ENCODE results near the gene ZBTB45.
"Not testable (repeated sequence)": the region's sequence is repeated elsewhere in the genome, so short reads cannot be mapped to it uniquely, and the experiment has no call there.

Gene ZBTB45

GRCh38 chr19:58509731-58510083 is 9.9 kb downstream of the ZBTB45 start:
- no peak for DNase-seq

DNA sequence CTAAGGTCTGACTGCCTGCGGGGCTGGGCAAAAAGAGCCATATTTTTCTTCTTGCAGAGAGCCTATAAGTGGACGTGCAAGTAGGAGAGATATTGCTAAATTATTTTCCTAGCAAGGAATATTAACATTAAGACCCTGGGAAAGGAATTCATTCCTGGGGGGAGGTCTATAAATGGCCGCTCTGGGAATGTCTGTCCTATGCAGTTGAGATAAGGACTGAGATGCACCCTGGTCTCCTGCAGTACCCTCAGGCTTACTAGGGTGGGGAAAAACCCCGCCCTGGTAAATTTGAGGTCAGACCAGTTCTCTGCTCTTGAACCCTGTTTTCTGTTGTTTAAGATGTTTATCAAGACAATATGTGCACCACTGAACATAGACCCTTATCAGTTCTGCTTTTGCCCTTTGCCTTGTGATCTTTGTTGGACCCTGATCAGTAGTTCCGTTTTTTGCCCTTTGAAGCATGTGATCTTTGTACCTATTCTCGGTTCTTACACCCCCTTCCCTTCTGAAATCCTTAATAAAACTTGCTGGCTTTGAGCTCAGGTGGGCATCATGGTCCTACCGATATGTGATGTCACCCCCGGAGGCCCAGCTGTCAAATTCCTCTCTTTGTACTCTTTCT is 11.9 kb downstream of the ZBTB45 start:
- DNase-seq: not testable (repeated sequence)

- DNase-seq: no peak
These were observed 19.4 kb downstream of the ZBTB45 start for GRCh38 chr19:58500242-58500641.

- DNase-seq: peak; percentile 97
These were observed 20.3 kb downstream of the ZBTB45 start for GRCh38 chr19:58499021-58499927.

GRCh38 chr19:58498316-58499020 is 21.1 kb downstream of the ZBTB45 start:
- no peak for DNase-seq

- DNase-seq: no peak
These were observed 21.9 kb downstream of the ZBTB45 start for GRCh38 chr19:58497634-58498170.

DNA sequence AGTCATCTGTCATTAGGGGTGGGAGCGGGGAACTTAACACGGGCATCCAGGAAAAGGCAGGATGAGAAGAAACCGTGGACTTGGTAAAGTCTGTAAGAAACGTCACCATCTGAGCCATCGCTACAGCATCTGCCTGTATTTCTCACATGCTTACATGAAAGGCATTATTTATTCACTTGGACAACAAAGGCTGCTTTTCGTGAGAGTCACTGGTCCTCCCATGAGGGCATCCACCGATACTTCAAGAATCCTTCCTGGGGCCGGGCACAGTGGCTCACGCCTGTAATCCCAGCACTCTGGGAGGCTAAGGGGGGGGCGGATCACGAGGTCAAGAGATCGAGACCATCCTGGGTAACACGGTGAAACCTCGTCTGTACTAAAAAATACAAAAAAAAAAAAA is 27.3 kb downstream of the ZBTB45 start:
- DNase-seq: no peak

- no peak for DNase-seq
These were observed 28.2 kb downstream of the ZBTB45 start for GRCh38 chr19:58491393-58491792.

- not testable (repeated sequence) for DNase-seq
These were observed 35.3 kb downstream of the ZBTB45 start for GRCh38 chr19:58484349-58484748.

DNA sequence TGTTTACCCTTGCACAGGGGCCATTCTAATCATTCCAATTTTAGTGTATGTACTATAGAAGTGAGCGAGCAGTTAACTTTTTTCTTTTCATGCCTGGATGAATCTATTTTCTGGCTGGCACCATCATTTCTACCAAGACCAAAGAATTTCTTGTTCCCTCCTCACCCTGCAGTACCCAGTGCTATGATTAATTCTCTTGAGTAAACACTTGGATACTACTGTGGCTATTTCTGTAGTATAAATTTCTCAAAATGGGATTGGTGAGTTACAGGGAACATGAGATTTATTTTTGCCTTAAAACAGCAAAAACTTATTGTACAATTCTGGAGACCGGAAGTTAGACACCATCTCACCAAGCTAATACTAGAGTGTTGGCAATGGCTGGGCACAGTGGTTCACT is 35.8 kb downstream of the ZBTB45 start:
- no peak for DNase-seq

DNA sequence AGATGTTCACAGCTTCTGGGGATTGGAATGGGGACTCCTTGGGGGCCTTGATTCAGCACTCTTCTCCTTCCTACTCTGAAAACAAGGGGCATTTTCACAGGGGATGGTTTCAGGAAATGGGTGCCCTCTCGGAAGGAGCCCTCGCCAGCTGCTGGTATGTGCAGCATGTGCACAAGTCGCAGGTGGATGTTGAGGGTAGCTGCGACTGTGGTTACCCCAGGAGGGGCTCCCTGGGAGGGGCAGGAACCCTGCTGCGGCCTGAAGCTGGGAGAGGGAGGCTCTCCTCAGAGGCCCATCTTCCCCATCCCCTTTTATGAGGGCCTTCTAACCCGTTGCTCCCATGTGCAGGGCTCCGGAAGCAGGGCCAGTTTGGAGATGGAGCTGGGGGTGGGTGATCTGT is 37.2 kb downstream of the ZBTB45 start:
- no peak for DNase-seq

- no peak for DNase-seq
These were observed 38.8 kb downstream of the ZBTB45 start for GRCh38 chr19:58480831-58481230.

GRCh38 chr19:58480481-58480830 is 39.2 kb downstream of the ZBTB45 start:
- no peak for DNase-seq

- DNase-seq: no peak
These were observed 39.7 kb downstream of the ZBTB45 start for GRCh38 chr19:58479736-58480480.

DNA sequence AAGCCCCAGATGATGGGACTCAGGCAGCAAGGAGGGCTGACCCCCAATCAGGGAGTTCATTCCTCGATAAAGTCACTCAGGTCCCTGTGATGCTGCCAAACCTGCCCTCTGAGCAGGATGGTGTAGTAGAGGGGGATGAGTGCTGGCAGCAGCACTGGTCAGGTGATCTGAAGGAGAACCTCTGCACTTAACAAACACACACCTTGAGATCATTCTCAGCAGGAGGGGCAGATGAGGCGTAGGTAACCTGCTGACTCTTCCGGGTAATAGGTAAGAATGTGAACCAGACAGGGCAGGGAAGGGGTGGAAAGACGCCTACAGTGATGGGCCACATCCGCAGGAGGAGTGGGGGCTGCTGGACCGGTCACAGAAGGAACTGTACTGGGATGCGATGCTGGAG is 40.3 kb downstream of the ZBTB45 start:
- DNase-seq: no peak

- DNase-seq: no peak
These were observed 41.7 kb downstream of the ZBTB45 start for GRCh38 chr19:58477871-58478270.

GRCh38 chr19:58477130-58477529 is 42.5 kb downstream of the ZBTB45 start:
- DNase-seq: no peak

GRCh38 chr19:58476498-58477015 is 43.1 kb downstream of the ZBTB45 start:
- no peak for DNase-seq

DNA sequence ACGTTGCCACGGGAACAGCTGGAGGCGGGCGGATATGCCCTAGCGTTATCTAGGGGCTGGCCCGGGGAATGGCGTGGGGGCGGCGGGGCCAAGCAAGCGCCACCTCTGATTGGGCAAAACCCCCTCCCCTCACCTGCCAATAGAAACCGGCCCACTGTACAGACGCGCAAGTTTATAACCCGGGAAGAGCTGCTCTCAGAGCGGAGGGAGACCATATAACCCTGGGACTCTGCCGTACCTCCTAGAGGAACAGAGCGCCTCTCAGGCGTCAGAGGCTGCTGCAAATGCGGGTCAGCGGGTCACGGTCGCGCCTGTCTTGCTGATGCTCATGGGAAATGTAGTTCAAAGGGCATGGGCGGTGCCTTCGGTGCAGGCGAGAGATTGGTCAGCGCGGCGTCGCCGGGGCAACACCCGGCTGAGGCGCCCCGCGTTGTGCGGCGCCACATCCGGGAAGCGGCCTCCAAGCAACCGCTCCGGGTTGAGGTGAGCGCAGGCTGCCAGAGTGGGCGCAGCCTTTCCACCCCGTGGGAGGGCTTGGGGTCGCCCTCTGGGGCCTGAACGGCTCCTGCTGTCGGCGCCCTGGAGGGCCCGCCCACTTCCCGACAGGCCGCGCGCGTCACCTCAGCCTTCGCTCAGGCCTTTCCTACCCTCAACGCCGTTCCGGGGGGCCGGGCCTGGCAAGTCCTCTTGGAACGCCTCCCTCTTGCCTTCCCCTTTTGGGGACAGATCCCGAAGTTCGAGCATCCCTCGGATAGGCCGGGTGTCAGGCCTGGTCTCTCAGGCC is 43.7 kb downstream of the ZBTB45 start, which contains the start of gene ZNF446:
Gene ZNF446, plus strand, starts transcription at position 639 of the 784 bp plus-strand sequence. CDS start 867 bp downstream, outside the sequence.
- DNase-seq: peak; percentile 91

DNA sequence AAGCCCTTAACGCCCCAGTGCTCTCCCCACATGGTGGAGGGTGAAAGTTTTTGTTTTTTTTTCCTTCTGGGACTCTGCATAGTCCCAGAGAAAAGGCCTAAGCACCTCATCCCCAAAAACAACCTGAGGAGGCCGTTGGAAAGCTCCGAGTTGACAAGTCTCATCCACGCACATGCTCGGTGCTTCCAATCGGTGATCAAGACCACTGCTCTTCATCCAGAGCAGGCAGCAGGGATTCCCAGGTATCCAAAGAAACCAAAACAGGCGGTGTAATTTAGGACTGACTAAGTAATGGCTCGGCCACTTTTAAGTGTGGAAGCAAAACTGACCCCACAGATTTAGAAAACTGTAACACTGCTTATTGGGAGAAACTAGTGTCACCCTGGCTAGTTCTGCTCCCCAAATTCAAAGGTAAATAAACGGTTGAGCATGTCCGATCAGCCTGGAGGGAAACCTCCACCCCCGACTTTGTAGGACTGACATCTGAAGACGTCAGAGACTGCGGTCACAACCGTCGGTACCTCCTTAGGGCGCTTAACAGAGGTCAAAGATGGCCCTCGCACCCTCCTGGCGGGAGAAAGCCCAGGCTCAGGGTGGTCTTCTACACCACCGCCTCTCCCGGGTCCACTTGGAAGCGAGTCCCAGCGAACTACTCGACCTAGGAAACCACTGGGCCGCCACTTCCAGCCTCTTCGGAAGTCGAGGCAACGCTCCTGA is 44.5 kb downstream of the ZBTB45 start:
- no peak for DNase-seq

All from NCI-H526 treated with DMSO at 0.1 percent for 48 hours (cell line).